ENCODE results near the gene C2orf92. TPM values are rescaled to one million over a fixed set of nuclear protein-coding genes. Genes with fewer than 3 reads are reported as not detected.

The C2orf92 gene
- total RNA-seq, 2 experiments from 2014 or later = 6.1 to 7.3 TPM

GRCh38 chr2:97745474-97746174, 76.1 kb downstream of the C2orf92 start:
- Mint-ChIP-seq H3K27ac (peak overlapping the region; percentile 17), H3K27me3 (no peaks in the 10 kb centered on the region), H3K36me3 (peaks cover 30% of the 10 kb centered on the region), H3K4me1 (peaks cover 57% of the 10 kb centered on the region), H3K9me3 (no peaks in the 10 kb centered on the region), H3K4me3 (no peak overlapping the region)
- peak; percentile 65 for DNase-seq

- H3K4me3 Mint-ChIP-seq = no peak overlapping the region
- H3K36me3 Mint-ChIP-seq = peaks cover 16% of the 10 kb centered on the region
- no peak for DNase-seq
- H3K27ac Mint-ChIP-seq = no peak overlapping the region
- H3K27me3 Mint-ChIP-seq = no peaks in the 10 kb centered on the region
- peaks cover 44% of the 10 kb centered on the region for H3K4me1 Mint-ChIP-seq
- H3K9me3 Mint-ChIP-seq = no peaks in the 10 kb centered on the region
Observed at GRCh38 chr2:97747285-97747684, 77.8 kb downstream of the C2orf92 start.

DNA sequence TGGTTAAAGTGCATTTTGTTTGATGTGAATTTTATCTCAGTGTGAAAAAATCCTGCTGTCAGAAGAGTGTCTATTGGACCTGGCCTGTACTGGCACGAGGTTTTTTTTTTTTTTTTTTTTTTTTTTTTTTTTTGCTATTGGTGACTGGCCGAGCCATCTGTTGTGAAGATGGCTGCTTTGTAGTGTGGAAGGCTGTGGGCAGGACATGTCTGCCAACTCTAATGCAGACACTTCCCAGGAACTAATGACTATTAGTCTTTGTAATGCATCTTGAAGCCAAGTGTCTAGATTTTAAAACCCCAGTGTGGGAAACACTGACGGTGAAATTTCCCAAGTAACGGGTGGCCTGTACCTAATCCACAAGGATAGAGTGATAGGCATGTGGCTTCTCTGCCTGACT, 78.2 kb downstream of the C2orf92 start:
- no peak for DNase-seq
- H3K4me1 Mint-ChIP-seq = peaks cover 40% of the 10 kb centered on the region
- H3K27ac Mint-ChIP-seq = no peak overlapping the region
- no peaks in the 10 kb centered on the region for H3K9me3 Mint-ChIP-seq
- peaks cover 13% of the 10 kb centered on the region for H3K36me3 Mint-ChIP-seq
- no peaks in the 10 kb centered on the region for H3K27me3 Mint-ChIP-seq
- H3K4me3 Mint-ChIP-seq = no peak overlapping the region

GRCh38 chr2:97749581-97749980, 80.1 kb downstream of the C2orf92 start:
- DNase-seq = no peak
- Mint-ChIP-seq H3K9me3 (no peaks in the 10 kb centered on the region), H3K4me3 (no peak overlapping the region), H3K36me3 (peaks cover 1% of the 10 kb centered on the region), H3K4me1 (peaks cover 28% of the 10 kb centered on the region), H3K27ac (no peak overlapping the region), H3K27me3 (no peaks in the 10 kb centered on the region)

- Mint-ChIP-seq H3K36me3 (peaks cover 1% of the 10 kb centered on the region), H3K4me1 (peaks cover 26% of the 10 kb centered on the region), H3K4me3 (no peak overlapping the region), H3K27me3 (no peaks in the 10 kb centered on the region), H3K9me3 (no peaks in the 10 kb centered on the region), H3K27ac (no peak overlapping the region)
- no peak for DNase-seq
Observed at GRCh38 chr2:97750017-97750416, 80.5 kb downstream of the C2orf92 start.

- Mint-ChIP-seq H3K27me3 (no peaks in the 10 kb centered on the region), H3K4me1 (peaks cover 12% of the 10 kb centered on the region), H3K27ac (no peak overlapping the region), H3K4me3 (no peak overlapping the region), H3K9me3 (no peaks in the 10 kb centered on the region), H3K36me3 (peaks cover under 1% of the 10 kb centered on the region)
- no peak for DNase-seq
Observed at GRCh38 chr2:97751752-97752151, 82.2 kb downstream of the C2orf92 start.

Other genes starting within 250 kb of the C2orf92 start
- 10 to 100 TPM; 17.8 to 20.1 TPM for gene ANKRD36B, start 79.8 kb upstream of the C2orf92 start, total RNA-seq
- gene COX5B, start 23.7 kb upstream of the C2orf92 start, total RNA-seq = 100 to 1,000 TPM; 214 to 225 TPM
- gene ACTR1B, start 5.7 kb upstream of the C2orf92 start, total RNA-seq = 10 to 100 TPM; 85.4 to 89.6 TPM
- 100 to 1,000 TPM; 198 to 204 TPM for gene ZAP70, start 43.9 kb downstream of the C2orf92 start, total RNA-seq